GM12873 (cell line): ENCODE results near the gene ZC3H13.

Experiments used
- CTCF ChIP-seq: IDR thresholded peaks from 2 replicates; pipeline ENCODE4 v1.5.1; 2012; ENCODE audit warnings: low read depth, mild to moderate bottlenecking, moderate library complexity, low read length, control low read depth; ENCODE audit not compliant: insufficient read depth; ENCODE audit errors: missing control alignments

Gene ZC3H13

GRCh38 chr13:45951724-45952123, 100.8 kb downstream of the ZC3H13 start:
- TF ChIP-seq CTCF: no peak

GRCh38 chr13:45951166-45951565, 101.4 kb downstream of the ZC3H13 start:
- TF ChIP-seq CTCF: no peak

- TF ChIP-seq CTCF: no peak
These were observed 102.1 kb downstream of the ZC3H13 start for GRCh38 chr13:45950386-45951000.

- no peak for TF ChIP-seq CTCF
These were observed 103.4 kb downstream of the ZC3H13 start for GRCh38 chr13:45949161-45949560.

GRCh38 chr13:45943965-45944364, 108.6 kb downstream of the ZC3H13 start:
- TF ChIP-seq CTCF: no peak

- no peak for TF ChIP-seq CTCF
These were observed 109.4 kb downstream of the ZC3H13 start for GRCh38 chr13:45943120-45943519.

- no peak for TF ChIP-seq CTCF
These were observed 111.3 kb downstream of the ZC3H13 start for GRCh38 chr13:45941261-45941660.

- TF ChIP-seq CTCF: no peak
These were observed 112.5 kb downstream of the ZC3H13 start for GRCh38 chr13:45940061-45940460.
